Left renal cortex interstitium (tissue), 4 donors: Measurements from ENCODE around the gene PRICKLE2. TPM values are rescaled to one million over a fixed set of nuclear protein-coding genes. Genes with fewer than 3 reads are reported as not detected.

Source experiments
- DNase-seq, 4 donors: peaks; one replicate each; pipeline ENCODE4 v3.0.0-alpha.2; 2013; ENCODE audit warnings: low read depth in 4 of 4, low spot score in 2 of 4, missing footprints in 1 of 4
- polyA plus RNA-seq, 4 donors: library from polyadenylated mRNA; unstranded; fragments of 120-200 nt; gene quantifications; one replicate each; pipeline ENCODE4 v1.2.1, GENCODE V29; 2013; ENCODE audit not compliant: insufficient read length in 4 of 4

The PRICKLE2 gene
- polyA plus RNA-seq, 4 donors, result 16.5 to 24.1 (median 19.8) TPM

- no peak for DNase-seq
These were observed 29.2 kb upstream of the PRICKLE2 start for GRCh38 chr3:64254443-64254842.

DNA sequence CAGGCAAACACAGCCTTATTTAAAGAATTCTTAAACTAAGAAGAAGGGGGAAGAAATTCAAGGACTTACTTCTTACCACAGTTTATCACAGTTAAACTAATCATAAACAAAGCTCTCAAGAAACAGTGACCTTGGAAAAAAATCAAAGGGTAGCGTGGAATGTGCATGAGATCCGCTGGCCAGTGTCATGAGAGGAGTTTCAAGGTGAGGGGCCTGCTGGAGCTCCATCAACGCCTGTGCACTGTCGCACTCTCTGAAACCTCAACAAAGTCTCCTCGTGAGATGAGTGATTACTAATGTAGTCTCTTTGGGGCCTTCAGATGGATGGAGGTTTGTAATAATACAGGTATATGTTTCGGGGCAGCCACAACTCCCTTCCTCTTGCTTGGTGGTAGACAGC, 28.4 kb upstream of the PRICKLE2 start:
- no peak for DNase-seq

DNA sequence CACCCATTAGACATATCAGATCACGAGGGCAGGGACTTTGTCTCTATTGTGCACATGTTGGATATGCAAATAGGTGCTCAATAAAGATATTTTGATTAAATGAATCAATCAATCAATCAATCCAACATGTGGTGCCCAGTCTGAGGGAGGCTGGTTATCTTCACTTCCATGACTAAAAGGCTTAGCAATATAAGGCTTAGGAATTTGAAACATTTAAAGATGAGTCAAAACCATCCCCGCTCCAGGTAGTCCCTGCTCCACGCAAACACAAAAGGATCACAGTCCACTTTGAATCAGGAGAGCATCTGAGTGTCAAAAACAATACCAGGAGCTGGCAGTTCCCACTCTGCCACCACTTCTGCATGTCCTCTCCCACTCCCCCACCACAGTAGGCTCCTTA, 25.8 kb upstream of the PRICKLE2 start:
- DNase-seq, result no peak

GRCh38 chr3:64247991-64248646, 22.9 kb upstream of the PRICKLE2 start:
- DNase-seq, result no peak

- no peak for DNase-seq
These were observed 19.0 kb upstream of the PRICKLE2 start for GRCh38 chr3:64244011-64244942.

GRCh38 chr3:64242435-64242834, 17.2 kb upstream of the PRICKLE2 start:
- DNase-seq, result peak in 1 of 4 donors; percentile 78

DNA sequence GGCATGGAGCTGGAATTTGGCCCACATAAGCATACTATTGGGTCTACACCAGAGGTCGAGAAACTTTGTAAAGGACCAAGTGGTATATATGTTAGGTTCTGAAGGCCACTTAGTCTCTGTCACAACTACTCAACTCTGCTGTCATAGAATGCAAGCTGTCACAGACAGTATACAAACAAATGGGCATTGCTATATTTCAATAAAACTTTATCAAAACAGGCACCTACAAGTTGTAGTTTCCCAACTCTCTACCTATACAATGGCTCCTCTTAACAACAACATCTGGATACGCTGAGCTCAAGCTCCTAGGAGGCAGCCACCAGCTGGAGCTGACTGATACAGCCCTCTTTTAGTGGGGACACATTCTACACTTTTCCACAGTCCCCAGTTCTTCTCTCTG, 15.7 kb upstream of the PRICKLE2 start:
- DNase-seq, result no peak

DNA sequence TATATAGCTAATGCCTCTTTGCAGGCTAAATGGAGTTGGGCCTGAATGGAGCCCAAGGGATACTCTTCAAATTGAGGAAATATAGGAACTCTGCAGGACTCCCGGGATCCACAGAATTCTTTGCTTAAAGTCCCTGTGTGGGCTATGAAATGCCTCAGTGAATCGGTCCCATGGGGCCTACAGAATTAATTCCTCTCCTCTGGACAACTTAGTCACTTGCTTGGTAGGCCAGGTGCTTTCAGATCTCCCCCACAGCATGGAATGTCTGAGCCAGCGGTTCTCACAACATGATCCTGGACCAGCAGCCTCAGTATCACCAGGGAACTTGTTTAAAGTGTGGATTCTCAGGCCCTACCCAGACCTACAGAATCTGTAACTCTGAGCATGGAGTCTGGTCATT, 15.1 kb upstream of the PRICKLE2 start:
- DNase-seq, result no peak

DNA sequence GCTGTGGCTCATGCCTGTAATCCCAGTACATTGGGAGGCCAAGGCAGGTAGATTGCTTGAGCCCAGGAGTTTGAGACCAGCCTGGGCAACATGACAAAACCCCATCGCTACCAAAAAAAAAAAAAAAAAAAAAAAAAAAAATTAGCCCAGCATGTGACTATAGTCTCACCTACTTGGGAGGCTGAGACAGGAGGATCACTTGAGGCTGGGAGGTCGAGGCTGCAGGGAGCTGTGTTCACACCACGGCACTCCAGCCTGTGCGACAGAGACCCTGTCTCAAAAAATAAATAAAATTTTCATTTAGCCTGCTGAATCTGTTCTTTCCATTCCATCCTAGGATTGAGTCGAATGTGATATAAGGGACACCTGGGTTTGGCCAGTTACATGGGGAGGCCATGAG, 14.6 kb upstream of the PRICKLE2 start:
- DNase-seq, result no peak

- DNase-seq, result no peak
These were observed 13.9 kb upstream of the PRICKLE2 start for GRCh38 chr3:64238971-64239667.

DNA sequence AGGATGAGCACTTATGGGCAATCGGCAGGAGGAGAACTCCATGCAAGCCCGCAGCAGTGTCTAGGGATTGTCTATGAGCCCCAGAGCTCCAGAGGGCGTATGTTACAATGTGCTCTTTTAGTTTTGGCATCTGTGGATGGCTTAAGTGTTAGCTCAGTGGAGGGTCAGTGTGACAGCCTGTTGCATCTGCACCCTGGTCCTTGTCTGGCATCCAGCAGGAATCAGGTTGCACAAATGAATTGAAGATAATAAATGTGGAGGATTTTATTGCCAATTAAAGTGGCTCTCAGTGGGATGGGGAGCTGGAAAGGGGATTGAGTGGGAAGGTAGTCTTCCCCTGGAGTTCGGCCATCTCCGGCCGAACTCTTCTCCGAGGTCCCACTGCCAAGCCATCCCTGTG, 11.8 kb upstream of the PRICKLE2 start:
- DNase-seq, result no peak

- no peak for DNase-seq
These were observed 10.3 kb upstream of the PRICKLE2 start for GRCh38 chr3:64235605-64236004.

DNA sequence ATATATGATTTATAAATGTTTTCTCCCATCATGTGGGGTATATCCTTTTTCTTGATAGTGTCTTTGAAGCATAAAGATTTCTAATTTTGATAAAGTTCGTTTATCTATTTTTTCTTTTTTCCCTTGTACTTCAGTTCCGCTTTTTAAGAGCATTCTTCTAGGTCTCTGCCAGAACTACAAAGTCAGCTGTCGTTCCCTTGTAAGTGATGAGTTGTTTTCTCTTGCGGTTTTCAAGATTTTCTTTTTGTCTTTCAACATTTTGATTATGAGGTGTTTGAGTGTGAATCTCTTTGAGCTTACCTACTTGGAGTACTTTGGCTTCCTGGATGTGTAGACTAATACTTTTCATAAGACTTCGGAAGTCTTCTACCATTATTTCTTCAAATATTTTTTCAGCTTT, 9.3 kb upstream of the PRICKLE2 start:
- DNase-seq, result no peak

GRCh38 chr3:64232821-64233220, 7.6 kb upstream of the PRICKLE2 start:
- no peak for DNase-seq

DNA sequence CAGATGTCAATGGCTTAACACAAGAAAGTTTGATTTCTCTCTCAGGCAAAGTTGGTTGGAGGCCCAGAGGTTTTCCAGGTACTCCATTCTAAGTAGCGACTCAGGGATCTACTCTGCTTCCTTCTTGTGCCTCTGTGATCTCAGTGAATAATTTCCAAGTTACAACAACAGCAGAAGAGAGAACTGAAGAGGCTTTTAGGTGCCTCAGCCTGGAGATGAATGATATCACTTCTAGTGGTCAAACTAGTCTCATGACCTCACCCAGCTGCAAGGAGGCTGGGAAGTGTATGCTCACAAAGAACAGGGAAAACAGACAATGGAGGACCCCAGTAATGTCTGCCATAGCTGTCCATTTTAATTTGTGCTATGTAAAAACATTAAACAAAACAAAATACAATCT, 4.6 kb upstream of the PRICKLE2 start:
- no peak for DNase-seq

DNA sequence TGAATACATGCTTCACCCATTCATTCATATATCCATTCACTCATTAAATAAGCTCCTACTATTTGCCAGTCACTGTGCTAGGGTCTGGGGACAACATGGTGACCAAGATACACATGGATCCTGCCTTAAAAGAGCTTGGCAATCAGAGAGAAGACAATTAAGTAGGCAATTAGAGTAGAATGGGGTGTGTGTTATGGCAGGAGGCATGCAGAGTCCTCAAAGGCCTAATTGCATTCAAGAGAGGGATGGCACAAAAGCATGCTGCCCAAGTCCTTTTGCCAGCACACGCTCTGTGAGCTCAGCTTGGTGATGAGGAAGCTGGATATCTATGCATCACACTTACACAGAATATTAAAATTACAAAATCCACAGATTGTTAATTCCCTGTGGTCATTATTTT, 2.8 kb upstream of the PRICKLE2 start:
- no peak for DNase-seq

- DNase-seq, result no peak
These were observed 1.5 kb upstream of the PRICKLE2 start for GRCh38 chr3:64226730-64227129.

- no peak for DNase-seq
These were observed 631 bp upstream of the PRICKLE2 start for GRCh38 chr3:64225695-64226499.

DNA sequence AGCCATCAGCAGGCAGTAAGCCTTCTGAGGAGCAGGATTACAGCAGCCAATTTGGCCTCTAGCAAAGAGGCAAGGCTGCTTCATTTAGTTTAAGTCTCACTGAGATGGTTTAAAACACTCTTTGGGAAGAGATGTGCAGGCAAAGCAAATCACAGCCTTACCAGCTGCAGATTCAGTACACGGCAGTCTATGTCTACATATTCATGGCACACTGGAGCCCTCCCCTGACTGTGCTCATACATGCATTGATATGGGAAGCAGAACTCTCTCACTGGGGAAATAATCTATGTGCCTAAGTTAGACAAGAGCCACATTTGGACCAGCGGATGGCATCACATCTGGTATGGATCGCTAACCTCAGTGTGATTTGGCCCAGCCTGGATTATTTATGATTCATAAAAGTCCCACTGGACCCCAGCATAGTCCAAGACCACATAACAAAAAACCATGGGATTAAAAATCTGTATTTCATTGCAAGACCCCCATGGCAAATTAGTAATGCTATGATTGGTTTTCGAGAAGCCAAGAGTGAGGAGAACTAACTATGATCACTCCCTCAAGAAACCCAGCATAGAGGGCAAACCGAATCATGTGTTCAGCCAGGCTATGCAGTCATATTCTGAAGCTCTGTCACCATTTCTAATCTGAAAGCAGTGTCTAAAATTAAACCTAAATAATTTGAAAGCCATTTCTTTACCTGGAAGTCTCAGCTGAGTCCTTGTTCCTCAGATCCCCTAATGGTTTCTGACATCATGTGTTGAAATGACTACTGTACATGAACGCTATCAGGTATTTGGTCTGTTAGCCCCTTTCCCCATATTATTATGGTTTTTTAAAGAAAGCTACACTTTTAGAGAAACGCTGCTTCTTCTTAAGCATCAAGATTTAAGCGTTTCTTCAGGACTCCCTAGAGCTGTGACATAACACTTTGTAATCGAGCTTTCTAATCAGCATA, 1.2 kb downstream of the PRICKLE2 start:
- DNase-seq, result no peak
